ENCODE measurements around the gene FMNL2.

The FMNL2 gene

GRCh38 chr2:152674334-152674733 is 339.4 kb downstream of the FMNL2 start:
- no peak for FAIRE-seq

GRCh38 chr2:152676461-152676860 is 341.5 kb downstream of the FMNL2 start:
- FAIRE-seq, result no peak

GRCh38 chr2:152678808-152679207 is 343.8 kb downstream of the FMNL2 start:
- FAIRE-seq, result peak; percentile 45

- FAIRE-seq, result no peak
Measured at GRCh38 chr2:152682663-152683062, 347.7 kb downstream of the FMNL2 start.

GRCh38 chr2:152683400-152683799 is 348.4 kb downstream of the FMNL2 start:
- no peak for FAIRE-seq

- no peak for FAIRE-seq
Measured at GRCh38 chr2:152686321-152686720, 351.3 kb downstream of the FMNL2 start.

GRCh38 chr2:152693033-152693432 is 358.1 kb downstream of the FMNL2 start:
- no peak for FAIRE-seq

GRCh38 chr2:152694161-152694661 is 359.2 kb downstream of the FMNL2 start:
- FAIRE-seq, result peak; percentile 30

GRCh38 chr2:152695763-152696162 is 360.8 kb downstream of the FMNL2 start:
- FAIRE-seq, result no peak

GRCh38 chr2:152696476-152696875 is 361.5 kb downstream of the FMNL2 start:
- FAIRE-seq, result no peak
